ENCODE results near the gene ATP7B.
"Not testable (repeated sequence)": the region's sequence is repeated elsewhere in the genome, so short reads cannot be mapped to it uniquely, and the experiment has no call there.

The ATP7B gene

GRCh38 chr13:51922771-51923480 is 88.3 kb downstream of the ATP7B start:
- DNase-seq (ENCODE audit: low read depth): no peak

GRCh38 chr13:51921790-51922740 is 89.2 kb downstream of the ATP7B start:
- no peak for DNase-seq (ENCODE audit: low read depth)

GRCh38 chr13:51920786-51921185 is 90.5 kb downstream of the ATP7B start:
- DNase-seq (ENCODE audit: low read depth): no peak

GRCh38 chr13:51920267-51920666 is 91.0 kb downstream of the ATP7B start:
- no peak for DNase-seq (ENCODE audit: low read depth)

GRCh38 chr13:51919531-51919930 is 91.7 kb downstream of the ATP7B start:
- no peak for DNase-seq (ENCODE audit: low read depth)

- no peak for DNase-seq (ENCODE audit: low read depth)
These were observed 94.3 kb downstream of the ATP7B start for GRCh38 chr13:51916962-51917361.

GRCh38 chr13:51916051-51916818 is 95.0 kb downstream of the ATP7B start:
- no peak for DNase-seq (ENCODE audit: low read depth)

- no peak for DNase-seq (ENCODE audit: low read depth)
These were observed 97.1 kb downstream of the ATP7B start for GRCh38 chr13:51914137-51914493.

- no peak for DNase-seq (ENCODE audit: low read depth)
These were observed 97.7 kb downstream of the ATP7B start for GRCh38 chr13:51913421-51914136.

- DNase-seq (ENCODE audit: low read depth): no peak
These were observed 98.6 kb downstream of the ATP7B start for GRCh38 chr13:51912511-51913225.

- no peak for DNase-seq (ENCODE audit: low read depth)
These were observed 99.2 kb downstream of the ATP7B start for GRCh38 chr13:51912091-51912490.

GRCh38 chr13:51910508-51910907 is 100.7 kb downstream of the ATP7B start:
- no peak for DNase-seq (ENCODE audit: low read depth)

- DNase-seq (ENCODE audit: low read depth): not testable (repeated sequence)
These were observed 102.0 kb downstream of the ATP7B start for GRCh38 chr13:51909265-51909664.

GRCh38 chr13:51907040-51907732 is 104.1 kb downstream of the ATP7B start:
- no peak for DNase-seq (ENCODE audit: low read depth)

GRCh38 chr13:51906581-51906980 is 104.7 kb downstream of the ATP7B start:
- no peak for DNase-seq (ENCODE audit: low read depth)

GRCh38 chr13:51905787-51906186 is 105.5 kb downstream of the ATP7B start:
- no peak for DNase-seq (ENCODE audit: low read depth)

GRCh38 chr13:51902776-51903175 is 108.5 kb downstream of the ATP7B start:
- no peak for DNase-seq (ENCODE audit: low read depth)

GRCh38 chr13:51900471-51900870 is 110.8 kb downstream of the ATP7B start:
- DNase-seq (ENCODE audit: low read depth): no peak

- DNase-seq (ENCODE audit: low read depth): peak; percentile 14
These were observed 115.1 kb downstream of the ATP7B start for GRCh38 chr13:51895906-51896888.

Data from non-pigmented ciliary epithelial cell (primary cell).